MCF 10A (cell line): ENCODE results near the gene COL23A1. TPM values are rescaled to one million over a fixed set of nuclear protein-coding genes. Genes with fewer than 3 reads are reported as not detected.

Experiments used
- BruUV-seq: library from RNA; stranded (reverse); fragments of 400-500 nt; replicated peaks from 2 replicates; lab custom pipeline; 2021; lab: Mats Ljungman, UMichigan
- CTCF ChIA-PET: fragments of 300-600 bp; sonication (Branson Sonifier 250); formaldehyde crosslinking; extraction: SDS; loops from one replicate; lab custom pipeline; 2021; ENCODE audit warnings: antibody characterized with exemption, inconsistent platforms; lab: Yijun Ruan, JAX
- POLR2A ChIA-PET: fragments of 300-600, 350-650 bp; sonication (Branson Sonifier 250); formaldehyde crosslinking; extraction: SDS; loops from one replicate; lab custom pipeline; 2020; ENCODE audit warnings: antibody characterized with exemption, inconsistent platforms; lab: Yijun Ruan, JAX
- DNase-seq: peaks from one replicate; pipeline ENCODE4 v3.0.0-alpha.2; 2018; ENCODE audit not compliant: unreplicated experiment
- H3K27ac Mint-ChIP-seq: one replicate; pipeline ENCODE4 v1.8.0; 2022; ENCODE audit warnings: mild to moderate bottlenecking, low read depth, mixed read lengths; ENCODE audit not compliant: unreplicated experiment
- H3K27me3 Mint-ChIP-seq: one replicate; pipeline ENCODE4 v1.8.0; 2022; ENCODE audit warnings: mixed read lengths; ENCODE audit not compliant: insufficient read depth, unreplicated experiment
- H3K36me3 Mint-ChIP-seq: one replicate; pipeline ENCODE4 v1.8.0; 2022; ENCODE audit warnings: mild to moderate bottlenecking, moderate library complexity, mixed read lengths; ENCODE audit not compliant: insufficient read depth, unreplicated experiment
- H3K4me1 Mint-ChIP-seq: one replicate; pipeline ENCODE4 v1.8.0; 2022; ENCODE audit warnings: mixed read lengths; ENCODE audit not compliant: insufficient read depth, unreplicated experiment
- H3K4me3 Mint-ChIP-seq: one replicate; pipeline ENCODE4 v1.8.0; 2022; ENCODE audit warnings: mild to moderate bottlenecking, moderate library complexity, mixed read lengths; ENCODE audit not compliant: unreplicated experiment
- H3K9me3 Mint-ChIP-seq: one replicate; pipeline ENCODE4 v1.8.0; 2022; ENCODE audit warnings: mixed read lengths; ENCODE audit not compliant: unreplicated experiment
- intact Hi-C: fragments of 100-400 bp; cut with micrococcal nuclease; formaldehyde crosslinking; loops from 2 replicates; pipeline ENCODE4 v1.14.1; 2022
- total RNA-seq: library from RNA; stranded (reverse); gene quantifications from 2 replicates; pipeline ENCODE4 v1.2.3, GENCODE V29; 2022
- TF ChIP-seq, protein P1 (sequence below): fragments of 200-600 bp; IDR thresholded peaks from one replicate; pipeline ENCODE4 v1.8.0; 2022; ENCODE audit warnings: antibody characterized with exemption, mild to moderate bottlenecking; ENCODE audit not compliant: unreplicated experiment

Gene COL23A1
- total RNA-seq, 1 experiment from 2014 or later, result not detected

DNA sequence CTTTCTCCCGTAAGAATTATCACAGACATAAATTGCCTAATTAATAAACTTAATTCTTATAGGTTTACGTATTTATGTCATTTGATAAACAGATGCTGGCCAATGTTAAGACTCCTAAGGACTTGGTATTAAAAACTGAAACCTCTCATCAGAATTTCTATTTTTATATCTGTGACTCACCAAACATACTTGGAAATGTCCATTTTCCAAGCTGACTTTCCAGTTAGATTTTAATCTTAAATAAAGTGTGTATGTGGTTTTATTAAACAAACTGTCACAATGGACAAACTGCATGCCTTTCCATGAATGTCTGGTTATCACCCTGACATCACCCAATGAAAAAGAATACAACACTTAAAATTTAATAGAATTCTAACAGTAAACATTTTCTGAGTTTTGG, 12.6 kb upstream of the COL23A1 start:
- Mint-ChIP-seq H3K9me3 (peaks cover 8% of the 10 kb centered on the region), H3K4me3 (no peak overlapping the region), H3K4me1 (no peaks in the 10 kb centered on the region), H3K36me3 (peaks cover 98% of the 10 kb centered on the region), H3K27ac (no peak overlapping the region), H3K27me3 (no peaks in the 10 kb centered on the region)
- no peak for DNase-seq
- TF ChIP-seq, protein P1, sequence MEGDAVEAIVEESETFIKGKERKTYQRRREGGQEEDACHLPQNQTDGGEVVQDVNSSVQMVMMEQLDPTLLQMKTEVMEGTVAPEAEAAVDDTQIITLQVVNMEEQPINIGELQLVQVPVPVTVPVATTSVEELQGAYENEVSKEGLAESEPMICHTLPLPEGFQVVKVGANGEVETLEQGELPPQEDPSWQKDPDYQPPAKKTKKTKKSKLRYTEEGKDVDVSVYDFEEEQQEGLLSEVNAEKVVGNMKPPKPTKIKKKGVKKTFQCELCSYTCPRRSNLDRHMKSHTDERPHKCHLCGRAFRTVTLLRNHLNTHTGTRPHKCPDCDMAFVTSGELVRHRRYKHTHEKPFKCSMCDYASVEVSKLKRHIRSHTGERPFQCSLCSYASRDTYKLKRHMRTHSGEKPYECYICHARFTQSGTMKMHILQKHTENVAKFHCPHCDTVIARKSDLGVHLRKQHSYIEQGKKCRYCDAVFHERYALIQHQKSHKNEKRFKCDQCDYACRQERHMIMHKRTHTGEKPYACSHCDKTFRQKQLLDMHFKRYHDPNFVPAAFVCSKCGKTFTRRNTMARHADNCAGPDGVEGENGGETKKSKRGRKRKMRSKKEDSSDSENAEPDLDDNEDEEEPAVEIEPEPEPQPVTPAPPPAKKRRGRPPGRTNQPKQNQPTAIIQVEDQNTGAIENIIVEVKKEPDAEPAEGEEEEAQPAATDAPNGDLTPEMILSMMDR, result no peak
- ChIA-PET CTCF (no interaction called here), POLR2A (interaction anchor here (0.6 kb wide), 1 partner anchor 9 kb away, joined by 3 read pairs; no protein-coding TSS in a partner anchor)
- intact Hi-C loops, result no loop called here
- TSS peak; percentile 13 for BruUV-seq

DNA sequence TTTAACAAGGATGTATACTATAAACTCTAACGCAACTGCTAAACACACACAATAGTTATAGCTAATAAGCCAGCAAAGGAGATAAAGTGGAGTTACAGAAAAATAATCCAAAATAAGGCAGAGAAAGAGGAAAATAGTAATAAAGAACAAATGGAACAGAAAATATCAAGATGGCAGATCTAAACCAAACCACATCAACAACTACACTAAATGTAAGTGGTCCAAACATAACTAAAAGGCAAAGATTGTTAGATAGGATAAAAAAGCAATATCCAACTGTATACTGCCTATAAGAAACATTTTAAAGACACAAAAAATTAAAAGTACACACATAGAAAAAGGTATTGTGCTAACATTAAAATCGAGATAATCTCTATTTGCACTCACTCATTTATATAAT, 5.6 kb upstream of the COL23A1 start:
- intact Hi-C loops, result no loop called here
- peaks cover 55% of the 10 kb centered on the region for H3K36me3 Mint-ChIP-seq
- no peak overlapping the region for H3K27ac Mint-ChIP-seq
- H3K4me1 Mint-ChIP-seq, result peaks cover 12% of the 10 kb centered on the region
- no peak for DNase-seq
- peaks cover 32% of the 10 kb centered on the region for H3K9me3 Mint-ChIP-seq
- no peaks in the 10 kb centered on the region for H3K27me3 Mint-ChIP-seq
- H3K4me3 Mint-ChIP-seq, result no peak overlapping the region
- BruUV-seq, result no TSS peak
- TF ChIP-seq, protein P1, result no peak
- ChIA-PET POLR2A (interaction anchor here (1.0 kb wide), 1 partner anchor 10 kb away, joined by 3 read pairs; no protein-coding TSS in a partner anchor), CTCF (interaction anchor here (0.8 to 1.0 kb wide), 3 partner anchors 8 to 310 kb away, joined by 3 to 5 read pairs (median 3); no protein-coding TSS in a partner anchor)

DNA sequence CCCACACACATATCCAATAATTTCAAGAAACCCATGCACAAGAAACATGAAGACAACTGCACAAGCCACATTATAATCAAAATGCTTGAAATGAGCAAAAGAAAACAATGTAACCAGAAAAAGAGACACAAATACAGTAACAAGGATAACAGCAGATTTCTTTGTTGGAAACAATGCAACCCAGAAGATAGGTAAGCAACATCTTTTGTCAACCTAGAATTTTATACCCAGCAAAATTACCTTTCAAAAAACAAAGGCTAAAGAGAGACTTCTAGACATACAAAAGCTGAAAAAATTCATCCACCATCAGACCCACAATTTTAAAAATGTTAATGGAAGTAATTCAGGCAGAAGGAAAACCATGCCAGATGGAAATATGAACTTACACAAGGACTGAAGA, 5.0 kb upstream of the COL23A1 start:
- Mint-ChIP-seq H3K4me1 (peaks cover 13% of the 10 kb centered on the region), H3K27ac (no peak overlapping the region), H3K9me3 (peaks cover 32% of the 10 kb centered on the region), H3K27me3 (no peaks in the 10 kb centered on the region), H3K4me3 (no peak overlapping the region), H3K36me3 (peaks cover 49% of the 10 kb centered on the region)
- intact Hi-C loops, result no loop called here
- no TSS peak for BruUV-seq
- TF ChIP-seq, protein P1, result no peak
- ChIA-PET POLR2A (interaction anchor here (1.0 kb wide), 1 partner anchor 10 kb away, joined by 3 read pairs; no protein-coding TSS in a partner anchor), CTCF (no interaction called here)
- no peak for DNase-seq

DNA sequence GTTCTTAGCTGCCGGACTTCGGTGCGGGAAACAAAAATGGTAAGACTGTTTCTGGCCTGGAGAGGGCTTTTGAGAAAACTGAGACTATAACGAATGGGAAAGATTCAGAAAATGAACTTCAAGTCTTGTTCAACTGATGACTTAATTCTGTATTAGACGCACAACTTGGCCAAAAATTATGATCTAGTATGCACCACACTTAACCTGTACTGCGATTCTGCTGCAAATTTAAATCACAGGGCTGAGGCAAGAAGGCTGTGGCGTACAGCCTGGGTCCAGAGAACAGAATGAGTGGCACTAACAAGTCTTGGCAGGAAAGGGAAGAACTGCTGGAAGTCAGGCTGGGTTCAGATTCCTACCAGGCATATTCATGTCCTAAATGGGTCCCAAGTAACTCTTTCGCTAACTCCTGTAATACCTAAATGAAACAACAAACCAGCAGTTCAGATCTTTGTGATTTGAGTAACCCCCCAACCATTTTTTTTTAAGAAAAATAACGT, 781 bp upstream of the COL23A1 start:
- no TSS peak for BruUV-seq
- Mint-ChIP-seq H3K4me1 (peaks cover 13% of the 10 kb centered on the region), H3K4me3 (no peak overlapping the region), H3K27ac (no peak overlapping the region), H3K9me3 (peaks cover 24% of the 10 kb centered on the region), H3K36me3 (peaks cover 17% of the 10 kb centered on the region), H3K27me3 (no peaks in the 10 kb centered on the region)
- TF ChIP-seq, protein P1, result peak; percentile 2
- no peak for DNase-seq
- intact Hi-C loops, result no loop called here
- ChIA-PET POLR2A (no interaction called here), CTCF (interaction anchor here (1.1 to 1.4 kb wide), 2 partner anchors 310 to 356 kb away, joined by 3 read pairs; no protein-coding TSS in a partner anchor)
